ENCODE measurements around the gene DIS3L2. TPM values are rescaled to one million over a fixed set of nuclear protein-coding genes. Genes with fewer than 3 reads are reported as not detected.

DIS3L2 gene
- total RNA-seq, 1 donor from 2014 or later: 34.3 TPM

- Mint-ChIP-seq H3K4me3 (ENCODE audit: unreplicated experiment) (no peak overlapping the region), H3K9me3 (ENCODE audit: unreplicated experiment) (no peaks in the 10 kb centered on the region), H3K4me1 (ENCODE audit: unreplicated experiment) (no peaks in the 10 kb centered on the region), H3K27me3 (ENCODE audit: unreplicated experiment) (no peaks in the 10 kb centered on the region), H3K27ac (ENCODE audit: unreplicated experiment) (no peak overlapping the region), H3K36me3 (ENCODE audit: unreplicated experiment) (peaks cover 5% of the 10 kb centered on the region)
- DNase-seq (ENCODE audit: extremely low spot score, unreplicated experiment): no peak
- no peak for TF ChIP-seq CTCF (IDR thresholded peaks at IDR 0.05)
Measured at GRCh38 chr2:231975001-231975400, 13.5 kb downstream of the DIS3L2 start.

- Mint-ChIP-seq H3K27me3 (ENCODE audit: unreplicated experiment) (no peaks in the 10 kb centered on the region), H3K36me3 (ENCODE audit: unreplicated experiment) (peaks cover 5% of the 10 kb centered on the region), H3K4me3 (ENCODE audit: unreplicated experiment) (no peak overlapping the region), H3K9me3 (ENCODE audit: unreplicated experiment) (no peaks in the 10 kb centered on the region), H3K27ac (ENCODE audit: unreplicated experiment) (no peak overlapping the region), H3K4me1 (ENCODE audit: unreplicated experiment) (no peaks in the 10 kb centered on the region)
- TF ChIP-seq CTCF (IDR thresholded peaks at IDR 0.05): no peak
- no peak for DNase-seq (ENCODE audit: extremely low spot score, unreplicated experiment)
Measured at GRCh38 chr2:231977430-231977829, 15.9 kb downstream of the DIS3L2 start.

GRCh38 chr2:231984992-231985391 is 23.5 kb downstream of the DIS3L2 start:
- Mint-ChIP-seq H3K9me3 (ENCODE audit: unreplicated experiment) (no peaks in the 10 kb centered on the region), H3K4me3 (ENCODE audit: unreplicated experiment) (no peak overlapping the region), H3K36me3 (ENCODE audit: unreplicated experiment) (peaks cover 5% of the 10 kb centered on the region), H3K4me1 (ENCODE audit: unreplicated experiment) (no peaks in the 10 kb centered on the region), H3K27me3 (ENCODE audit: unreplicated experiment) (no peaks in the 10 kb centered on the region), H3K27ac (ENCODE audit: unreplicated experiment) (no peak overlapping the region)
- no peak for DNase-seq (ENCODE audit: extremely low spot score, unreplicated experiment)
- TF ChIP-seq CTCF (IDR thresholded peaks at IDR 0.05): no peak

- Mint-ChIP-seq H3K9me3 (ENCODE audit: unreplicated experiment) (no peaks in the 10 kb centered on the region), H3K4me1 (ENCODE audit: unreplicated experiment) (no peaks in the 10 kb centered on the region), H3K4me3 (ENCODE audit: unreplicated experiment) (no peak overlapping the region), H3K27me3 (ENCODE audit: unreplicated experiment) (no peaks in the 10 kb centered on the region), H3K27ac (ENCODE audit: unreplicated experiment) (no peak overlapping the region), H3K36me3 (ENCODE audit: unreplicated experiment) (peaks cover 5% of the 10 kb centered on the region)
- DNase-seq (ENCODE audit: extremely low spot score, unreplicated experiment): no peak
- no peak for TF ChIP-seq CTCF (IDR thresholded peaks at IDR 0.05)
Measured at GRCh38 chr2:231985823-231986261, 24.3 kb downstream of the DIS3L2 start.

GRCh38 chr2:231987124-231987727 is 25.7 kb downstream of the DIS3L2 start:
- Mint-ChIP-seq H3K9me3 (ENCODE audit: unreplicated experiment) (no peaks in the 10 kb centered on the region), H3K27ac (ENCODE audit: unreplicated experiment) (no peak overlapping the region), H3K36me3 (ENCODE audit: unreplicated experiment) (peaks cover 5% of the 10 kb centered on the region), H3K4me3 (ENCODE audit: unreplicated experiment) (no peak overlapping the region), H3K4me1 (ENCODE audit: unreplicated experiment) (peaks cover 3% of the 10 kb centered on the region), H3K27me3 (ENCODE audit: unreplicated experiment) (no peaks in the 10 kb centered on the region)
- DNase-seq (ENCODE audit: extremely low spot score, unreplicated experiment): no peak
- TF ChIP-seq CTCF (IDR thresholded peaks at IDR 0.05): no peak
